ENCODE results near the gene POSTN.

The POSTN gene

GRCh38 chr13:37526710-37527473, 71.7 kb downstream of the POSTN start:
- no peaks in the 10 kb centered on the region for H4K20me1 ChIP-seq (ENCODE audit: low read depth, low read length)
- H3F3A ChIP-seq (ENCODE audit: insufficient read depth): no peaks in the 10 kb centered on the region
- H3K36me3 ChIP-seq (ENCODE audit: low read length): no peaks in the 10 kb centered on the region
- no peaks in the 10 kb centered on the region for H3K27me3 ChIP-seq (ENCODE audit: low read length)
- H3K9me3 ChIP-seq (ENCODE audit: insufficient read depth, low read length): no peaks in the 10 kb centered on the region
- H3K9ac ChIP-seq (ENCODE audit: low read length): no peak overlapping the region
- no peak overlapping the region for H3K27ac ChIP-seq (ENCODE audit: low read depth, low read length)
- no peaks in the 10 kb centered on the region for H3K9me2 ChIP-seq (replicated peaks; ENCODE audit: insufficient read depth, low read length)
- no peak for TF ChIP-seq CTCF (IDR thresholded peaks at IDR 0.05; ENCODE audit: insufficient read depth, low read length, poor library complexity, severe bottlenecking)
- TF ChIP-seq EZH2phosphoT487 (conservative IDR thresholded peaks at IDR 0.05; ENCODE audit: low read length): no peak
- H3K79me2 ChIP-seq (ENCODE audit: insufficient read depth, low read length): no peaks in the 10 kb centered on the region
- no peak overlapping the region for H3K4me2 ChIP-seq (ENCODE audit: low read depth, low read length, poor library complexity, severe bottlenecking)
- H3K4me3 ChIP-seq (ENCODE audit: insufficient read depth, low read length, poor library complexity, severe bottlenecking): no peak overlapping the region
- no peak overlapping the region for H2AFZ ChIP-seq (ENCODE audit: low read depth, low read length, severe bottlenecking)

GRCh38 chr13:37515226-37515625, 83.3 kb downstream of the POSTN start:
- Histone ChIP-seq H2AFZ (ENCODE audit: low read depth, low read length, severe bottlenecking) (no peak overlapping the region), H3K9me3 (ENCODE audit: insufficient read depth, low read length) (no peaks in the 10 kb centered on the region), H3K4me3 (ENCODE audit: insufficient read depth, low read length, poor library complexity, severe bottlenecking) (no peak overlapping the region), H3K9ac (ENCODE audit: low read length) (no peak overlapping the region), H3K9me2 (replicated peaks; ENCODE audit: insufficient read depth, low read length) (no peaks in the 10 kb centered on the region), H4K20me1 (ENCODE audit: low read depth, low read length) (no peaks in the 10 kb centered on the region), H3K27me3 (ENCODE audit: low read length) (no peaks in the 10 kb centered on the region), H3K4me2 (ENCODE audit: low read depth, low read length, poor library complexity, severe bottlenecking) (no peak overlapping the region), H3K79me2 (ENCODE audit: insufficient read depth, low read length) (no peaks in the 10 kb centered on the region), H3F3A (ENCODE audit: insufficient read depth) (no peaks in the 10 kb centered on the region), H3K36me3 (ENCODE audit: low read length) (no peaks in the 10 kb centered on the region), H3K27ac (ENCODE audit: low read depth, low read length) (no peak overlapping the region)
- no peak for TF ChIP-seq CTCF (IDR thresholded peaks at IDR 0.05; ENCODE audit: insufficient read depth, low read length, poor library complexity, severe bottlenecking)
- no peak for TF ChIP-seq EZH2phosphoT487 (conservative IDR thresholded peaks at IDR 0.05; ENCODE audit: low read length)
